Endothelial cell of umbilical vein (primary cell): ENCODE results near the gene CUL9.

ENCODE experiments used
- CTCF ChIP-seq, 2 donors: IDR thresholded peaks; 1 replicate in 1 of 2; 2 replicates in 1 of 2; pipeline ENCODE4 v1.5.1; 2011; ENCODE audit warnings: low read length in 2 of 2, mild to moderate bottlenecking in 2 of 2, moderate library complexity in 2 of 2, control low read depth in 1 of 2, inconsistent platforms in 1 of 2, low read depth in 1 of 2; ENCODE audit not compliant: insufficient read depth in 1 of 2; ENCODE audit errors: extremely low read depth in 1 of 2
- EZH2 ChIP-seq: IDR thresholded peaks from 2 replicates; pipeline ENCODE4 v1.6.1; 2012; ENCODE audit warnings: borderline replicate concordance, low read depth, mild to moderate bottlenecking, moderate library complexity, low read length, inconsistent platforms; ENCODE audit not compliant: severe bottlenecking
- FOS ChIP-seq: IDR thresholded peaks from 2 replicates; pipeline ENCODE4 v1.6.1; 2011; ENCODE audit warnings: mild to moderate bottlenecking, low read length, moderate library complexity, borderline replicate concordance; ENCODE audit not compliant: insufficient read depth
- MAX ChIP-seq: IDR thresholded peaks from 2 replicates; pipeline ENCODE4 v1.6.1; 2011; ENCODE audit not compliant: insufficient read depth, insufficient read length
- POLR2A ChIP-seq: IDR thresholded peaks from 2 replicates; pipeline ENCODE4 v1.6.1; 2012; ENCODE audit warnings: low read depth, mild to moderate bottlenecking, control low read depth, low read length
- POLR2AphosphoS5 ChIP-seq: IDR thresholded peaks from 2 replicates; pipeline ENCODE4 v1.6.1; 2012; ENCODE audit warnings: low read depth, mild to moderate bottlenecking, control low read depth, low read length, moderate library complexity; ENCODE audit not compliant: insufficient read depth

- TF ChIP-seq EZH2 (no peak), POLR2AphosphoS5 (no peak), CTCF (IDR thresholded peaks at IDR 0.05; ENCODE audit: extremely low read depth in 1 of 2, insufficient read depth in 1 of 2, low read depth in 1 of 2, low read length in 2 of 2) (no peak), MAX (no peak), POLR2A (no peak), FOS (no peak)
Measured at GRCh38 chr6:43159599-43159998, 22.4 kb upstream of the CUL9 start.
